Activated CD4-positive, alpha-beta T cell treated with anti-CD3 and anti-CD28 coated beads, Interleukin-2, amount 50 U/mL, for 24 hours (primary cell): ENCODE results near the gene ZFYVE28.
"Not testable (repeated sequence)": the region's sequence is repeated elsewhere in the genome, so short reads cannot be mapped to it uniquely, and the experiment has no call there.

Source experiments
- DNase-seq, 2 donors: peaks; one replicate each; pipeline ENCODE4 v3.0.0-alpha.2; 2020; ENCODE audit warnings: low read depth in 1 of 2, low spot score in 1 of 2

ZFYVE28 gene

GRCh38 chr4:2390784-2391421, 27.5 kb downstream of the ZFYVE28 start:
- no peak for DNase-seq

- DNase-seq, result no peak
Measured at GRCh38 chr4:2390146-2390545, 28.3 kb downstream of the ZFYVE28 start.

DNA sequence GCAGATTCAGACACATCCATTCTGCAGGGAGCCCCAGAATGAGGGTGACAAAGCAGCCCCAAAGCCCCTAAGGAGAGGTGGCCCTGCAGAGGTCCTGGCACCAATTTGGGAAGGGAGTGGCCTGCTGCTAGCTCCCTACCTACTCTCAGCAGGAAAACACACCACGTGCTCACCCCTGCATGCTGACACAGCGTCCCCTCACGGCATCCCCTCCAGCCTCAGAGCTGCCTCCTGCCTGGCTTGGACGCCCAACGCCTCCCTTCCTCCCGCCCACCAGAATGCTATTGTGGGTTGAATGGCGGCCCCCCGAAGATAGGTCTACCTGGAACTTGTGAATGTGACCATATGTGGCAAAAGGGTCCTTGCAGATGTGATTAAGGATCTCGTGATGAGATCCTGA, 28.8 kb downstream of the ZFYVE28 start:
- no peak for DNase-seq

GRCh38 chr4:2388429-2389182, 29.8 kb downstream of the ZFYVE28 start:
- no peak for DNase-seq

GRCh38 chr4:2387829-2388228, 30.6 kb downstream of the ZFYVE28 start:
- DNase-seq, result no peak

GRCh38 chr4:2387218-2387617, 31.2 kb downstream of the ZFYVE28 start:
- no peak for DNase-seq

- no peak for DNase-seq
Measured at GRCh38 chr4:2386717-2387116, 31.7 kb downstream of the ZFYVE28 start.

DNA sequence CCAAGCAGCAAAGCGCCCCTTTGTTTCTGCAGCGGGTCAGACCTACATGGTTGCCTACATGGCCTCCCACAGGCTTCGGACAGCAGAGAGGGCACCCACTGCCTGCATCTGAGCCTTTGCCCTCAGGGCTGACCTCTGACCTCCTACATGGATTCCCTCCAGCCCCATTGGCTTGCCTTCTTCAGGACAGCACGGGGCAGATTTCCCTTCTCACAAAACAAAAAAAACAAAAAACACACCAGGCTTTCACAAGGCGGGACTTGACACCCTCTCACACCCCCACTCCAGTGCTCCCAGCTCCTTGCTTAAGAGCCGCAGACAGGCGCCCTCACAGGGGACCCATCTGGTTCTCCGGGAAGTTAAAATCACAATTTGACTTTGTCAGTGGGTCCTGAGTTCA, 32.9 kb downstream of the ZFYVE28 start:
- no peak for DNase-seq

DNA sequence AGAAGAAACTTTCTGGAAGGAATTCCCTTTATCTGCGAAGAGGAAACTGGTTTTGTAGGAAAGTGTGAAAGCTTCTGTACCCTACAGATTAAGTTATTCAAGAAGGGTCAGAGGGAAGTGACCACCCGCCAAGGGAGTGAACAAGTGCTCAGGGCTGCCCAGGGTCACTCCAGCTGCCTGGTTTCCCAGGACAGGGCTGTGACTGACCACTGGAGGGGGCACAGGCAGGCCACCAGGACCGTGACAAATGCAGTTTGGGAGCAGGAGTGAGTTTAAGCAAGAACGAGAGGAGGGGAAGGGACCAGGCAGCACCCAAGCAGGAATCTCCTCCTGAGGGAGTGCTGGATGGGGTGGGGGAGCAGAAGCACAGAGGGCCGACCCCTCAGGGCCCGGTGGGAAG, 34.2 kb downstream of the ZFYVE28 start:
- DNase-seq, result no peak

GRCh38 chr4:2383760-2384159, 34.7 kb downstream of the ZFYVE28 start:
- no peak for DNase-seq

DNA sequence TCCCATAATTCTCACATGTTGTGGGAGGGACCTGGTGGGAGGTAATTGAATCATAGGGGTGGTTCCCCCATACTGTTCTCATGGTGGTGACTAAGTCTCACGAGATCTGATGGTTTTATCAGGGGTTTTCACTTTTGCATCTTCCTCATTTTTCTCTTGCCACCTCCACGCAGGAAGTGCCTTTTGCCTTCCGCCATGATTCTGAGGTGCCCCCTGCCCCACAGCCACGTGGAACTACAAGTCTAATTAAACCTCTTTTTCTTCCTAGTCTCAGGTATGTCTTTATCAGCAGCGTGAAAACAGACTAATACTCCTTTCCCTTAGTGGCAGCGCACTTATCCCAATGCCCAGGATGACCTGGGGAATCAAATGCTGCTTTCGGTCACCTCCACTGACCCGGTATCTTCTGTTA, 35.2 kb downstream of the ZFYVE28 start:
- not testable (repeated sequence) for DNase-seq

DNA sequence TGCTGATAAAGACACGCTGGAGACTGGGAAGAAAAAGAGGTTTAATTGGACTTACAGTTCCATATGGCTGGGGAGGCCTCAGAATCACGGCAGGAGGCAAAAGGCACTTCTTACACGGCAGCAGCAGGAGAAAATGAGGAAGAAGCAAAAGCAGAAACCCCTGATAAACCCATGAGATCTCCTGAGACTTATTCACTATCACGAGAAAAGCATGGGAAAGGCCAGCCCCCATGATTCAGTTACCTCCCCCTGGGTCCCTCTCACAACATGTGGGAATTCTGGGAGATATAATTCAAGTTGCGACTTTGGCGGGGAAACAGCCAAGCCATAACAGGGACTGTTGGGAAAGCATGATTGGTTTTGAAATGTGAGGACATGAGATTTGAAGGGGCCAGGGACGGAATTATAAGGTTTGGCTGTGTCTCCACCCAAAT, 35.7 kb downstream of the ZFYVE28 start:
- DNase-seq, result not testable (repeated sequence)

- DNase-seq, result not testable (repeated sequence)
Measured at GRCh38 chr4:2380589-2380988, 37.9 kb downstream of the ZFYVE28 start.

- no peak for DNase-seq
Measured at GRCh38 chr4:2378898-2379297, 39.5 kb downstream of the ZFYVE28 start.

DNA sequence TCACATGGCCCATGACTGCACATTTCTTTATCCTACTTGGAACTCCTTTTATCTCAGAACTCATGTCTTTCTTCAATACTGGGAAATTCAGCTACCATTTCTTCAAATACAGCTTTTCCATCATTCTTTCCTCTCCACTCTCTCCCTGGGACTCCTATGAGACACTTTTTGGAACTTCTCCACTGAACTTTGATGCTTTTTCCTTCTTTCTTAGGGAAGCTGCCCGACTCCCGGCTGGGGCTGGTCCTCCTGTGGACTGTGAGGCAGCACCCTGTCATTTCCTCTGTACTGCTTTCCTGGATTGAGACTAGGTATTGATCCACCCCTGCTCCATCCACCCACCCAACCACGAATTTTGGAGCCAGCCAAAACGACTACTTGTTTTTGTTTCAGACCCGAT, 40.0 kb downstream of the ZFYVE28 start:
- no peak for DNase-seq

- DNase-seq, result no peak
Measured at GRCh38 chr4:2377241-2377640, 41.2 kb downstream of the ZFYVE28 start.

GRCh38 chr4:2375427-2375826, 43.0 kb downstream of the ZFYVE28 start:
- DNase-seq, result no peak

DNA sequence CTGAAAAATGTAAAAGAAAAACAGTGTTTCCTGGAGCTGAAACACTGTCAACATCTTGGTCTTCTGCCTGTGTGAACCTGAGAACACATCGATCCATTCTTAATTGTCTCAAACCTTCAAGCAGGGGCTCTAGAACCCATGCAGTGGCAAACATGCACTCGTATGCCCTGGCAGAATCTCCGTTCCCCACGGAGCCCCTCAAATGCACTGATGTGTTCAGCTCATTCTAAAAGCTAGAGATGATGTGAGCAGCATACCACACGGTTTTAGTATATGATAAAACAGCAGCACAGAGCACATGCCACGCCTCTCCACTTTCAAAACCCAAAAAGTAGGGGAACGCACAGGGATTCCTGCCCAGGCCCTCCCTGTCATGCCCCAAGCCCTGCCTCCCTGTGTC, 44.9 kb downstream of the ZFYVE28 start:
- no peak for DNase-seq

DNA sequence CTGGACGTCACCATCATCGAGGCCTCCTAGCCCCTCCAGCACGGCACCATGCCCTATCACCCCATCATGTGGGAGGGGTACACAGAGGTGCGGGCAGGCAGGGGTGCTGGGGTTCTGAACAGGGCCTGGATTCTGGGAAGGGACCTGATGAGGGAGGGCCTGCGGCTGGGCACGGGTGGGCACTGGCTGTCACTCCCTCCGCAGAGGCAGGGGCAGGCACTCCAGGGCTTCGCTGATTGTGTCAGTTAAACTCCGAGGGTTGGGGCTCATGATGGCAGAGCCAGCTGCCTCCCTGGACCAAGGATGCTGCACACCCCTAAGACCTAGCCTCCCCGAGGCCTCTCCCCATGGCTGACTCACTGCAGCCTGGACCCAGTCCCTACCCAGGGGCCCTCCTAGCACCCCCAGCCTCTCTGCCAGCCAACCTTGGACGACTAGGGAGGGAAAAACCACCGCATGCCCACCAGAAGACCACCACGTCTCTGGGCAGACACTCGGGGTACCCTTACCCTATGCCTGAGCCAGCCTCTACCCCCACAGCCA, 45.9 kb downstream of the ZFYVE28 start:
- DNase-seq, result no peak

GRCh38 chr4:2371765-2372487, 46.5 kb downstream of the ZFYVE28 start:
- no peak for DNase-seq

- no peak for DNase-seq
Measured at GRCh38 chr4:2370597-2371320, 47.7 kb downstream of the ZFYVE28 start.
